DND-41 (cell line): ENCODE data around the gene KDM8.
"Not testable (repeated sequence)": the region's sequence is repeated elsewhere in the genome, so short reads cannot be mapped to it uniquely, and the experiment has no call there.

ENCODE experiments used
- EZH2 ChIP-seq: IDR thresholded peaks from 3 replicates; pipeline ENCODE4 v1.6.1; 2012; ENCODE audit warnings: borderline replicate concordance, low read depth, mild to moderate bottlenecking, moderate library complexity, low read length, inconsistent platforms; ENCODE audit not compliant: severe bottlenecking
- TF ChIP-seq, protein P1 (sequence below): IDR thresholded peaks from 2 replicates; pipeline ENCODE4 v1.5.1; 2012; ENCODE audit warnings: borderline replicate concordance, low read length, moderate library complexity, mild to moderate bottlenecking; ENCODE audit not compliant: poor library complexity, severe bottlenecking; ENCODE audit errors: extremely low read depth

DNA sequence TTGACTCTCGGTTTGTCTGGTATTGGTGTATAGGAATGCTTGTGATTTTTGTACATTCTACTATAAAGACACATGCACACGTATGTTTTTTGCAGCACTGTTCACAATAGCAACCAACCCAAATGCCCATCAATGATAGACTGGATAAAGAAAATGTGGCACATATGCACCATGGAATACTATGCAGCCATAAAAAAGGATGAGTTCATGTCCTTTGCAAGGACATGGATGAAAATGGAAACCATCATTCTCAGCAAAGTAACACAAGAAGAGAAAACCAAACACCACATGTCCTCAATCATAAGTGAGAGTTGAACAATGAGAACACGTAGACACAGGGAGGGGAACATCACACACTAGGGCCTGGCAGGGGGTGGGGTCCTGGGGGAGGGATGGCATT is 2.4 kb upstream of the KDM8 start:
- TF ChIP-seq, protein P1, sequence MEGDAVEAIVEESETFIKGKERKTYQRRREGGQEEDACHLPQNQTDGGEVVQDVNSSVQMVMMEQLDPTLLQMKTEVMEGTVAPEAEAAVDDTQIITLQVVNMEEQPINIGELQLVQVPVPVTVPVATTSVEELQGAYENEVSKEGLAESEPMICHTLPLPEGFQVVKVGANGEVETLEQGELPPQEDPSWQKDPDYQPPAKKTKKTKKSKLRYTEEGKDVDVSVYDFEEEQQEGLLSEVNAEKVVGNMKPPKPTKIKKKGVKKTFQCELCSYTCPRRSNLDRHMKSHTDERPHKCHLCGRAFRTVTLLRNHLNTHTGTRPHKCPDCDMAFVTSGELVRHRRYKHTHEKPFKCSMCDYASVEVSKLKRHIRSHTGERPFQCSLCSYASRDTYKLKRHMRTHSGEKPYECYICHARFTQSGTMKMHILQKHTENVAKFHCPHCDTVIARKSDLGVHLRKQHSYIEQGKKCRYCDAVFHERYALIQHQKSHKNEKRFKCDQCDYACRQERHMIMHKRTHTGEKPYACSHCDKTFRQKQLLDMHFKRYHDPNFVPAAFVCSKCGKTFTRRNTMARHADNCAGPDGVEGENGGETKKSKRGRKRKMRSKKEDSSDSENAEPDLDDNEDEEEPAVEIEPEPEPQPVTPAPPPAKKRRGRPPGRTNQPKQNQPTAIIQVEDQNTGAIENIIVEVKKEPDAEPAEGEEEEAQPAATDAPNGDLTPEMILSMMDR = not testable (repeated sequence)
- TF ChIP-seq EZH2 = not testable (repeated sequence)
